B cell (primary cell): ENCODE results near the gene ARHGAP26. TPM values are rescaled to one million over a fixed set of nuclear protein-coding genes. Genes with fewer than 3 reads are reported as not detected.

Experiments used
- ATAC-seq: fragments of 200-7000 bp; cut with Tn5 transposase; one replicate; pipeline ENCODE4 v1.10.0; 2021; ENCODE audit warnings: low read depth, mild to moderate bottlenecking, moderate number of reproducible peaks, moderate library complexity
- CTCF ChIA-PET: fragments of 350-600 bp; sonication (Branson Sonifier 250); formaldehyde crosslinking; loops from one replicate; lab custom pipeline; 2021; ENCODE audit warnings: antibody characterized with exemption, inconsistent platforms; lab: Charles Lee
- POLR2A ChIA-PET: fragments of 350-600 bp; sonication (Branson Sonifier 250); formaldehyde crosslinking; loops from one replicate; lab custom pipeline; 2021; ENCODE audit warnings: antibody characterized with exemption; lab: Charles Lee
- DNase-seq: peaks from one replicate; pipeline ENCODE4 v3.0.0; 2013
- H2AFZ ChIP-seq: 2 replicates; pipeline ENCODE4 v1.6.1; 2012; ENCODE audit warnings: mild to moderate bottlenecking, low read depth, low read length; ENCODE audit not compliant: insufficient read depth, poor library complexity, severe bottlenecking
- H3K27ac ChIP-seq, 2 donors: 1 replicate in 1 of 2; 2 replicates in 1 of 2; pipeline ENCODE4 v1.5.1; 2012 to 2013; ENCODE audit warnings: low read length in 2 of 2, mild to moderate bottlenecking in 2 of 2, moderate library complexity in 1 of 2
- H3K27me3 ChIP-seq, 4 experiments: fragments of 200-600 bp in 1 of 4; sonication (generic) in 1 of 4; replicated peaks in 1 of 4; 1 replicate in 2 of 4; 2 replicates in 2 of 4; pipeline versions ENCODE4 v1.6.1 to v1.7.0; 2013 to 2016; ENCODE audit warnings: low read length in 3 of 4, mild to moderate bottlenecking in 2 of 4, mixed read lengths in 1 of 4, moderate library complexity in 1 of 4; ENCODE audit not compliant: insufficient read depth in 4 of 4, control insufficient read depth in 3 of 4; ENCODE audit errors: control extremely low read depth in 1 of 4
- H3K36me3 ChIP-seq, 2 experiments: replicated peaks in 1 of 2; 1 replicate in 1 of 2; 2 replicates in 1 of 2; pipeline versions ENCODE4 v1.6.1 to v1.7.1; 2013; ENCODE audit warnings: low read length in 1 of 2; ENCODE audit not compliant: insufficient read depth in 2 of 2, control insufficient read depth in 1 of 2; ENCODE audit errors: control extremely low read depth in 1 of 2, extremely low read depth in 1 of 2
- H3K4me1 ChIP-seq, 2 donors: fragments of 200-600 bp in 1 of 2; sonication (generic) in 1 of 2; 1 replicate in 1 of 2; 2 replicates in 1 of 2; pipeline versions ENCODE4 v1.5.1 to v1.6.1; 2013 to 2017; ENCODE audit warnings: low read length in 2 of 2; ENCODE audit not compliant: control insufficient read depth in 2 of 2, insufficient read depth in 2 of 2
- H3K4me2 ChIP-seq: replicated peaks from 2 replicates; pipeline ENCODE3; 2012; ENCODE audit warnings: mild to moderate bottlenecking, low read depth, low read length; ENCODE audit not compliant: poor library complexity, severe bottlenecking
- H3K4me3 ChIP-seq, 5 experiments: fragments of 200-600 bp in 1 of 5; sonication (generic) in 1 of 5; 1 replicate in 3 of 5; 2 replicates in 2 of 5; pipeline versions ENCODE4 v1.5.1 to v1.7.0; 2011 to 2016; ENCODE audit warnings: low read length in 4 of 5, mild to moderate bottlenecking in 4 of 5, low read depth in 2 of 5, control low read depth in 1 of 5, moderate library complexity in 1 of 5; ENCODE audit not compliant: insufficient read depth in 1 of 5; ENCODE audit errors: control extremely low read depth in 1 of 5, extremely low read depth in 1 of 5
- H3K79me2 ChIP-seq: fragments of 200-600 bp; sonication (generic); one replicate; pipeline ENCODE4 v1.6.0; 2016; ENCODE audit warnings: low read length; ENCODE audit not compliant: control insufficient read depth, insufficient read depth
- H3K9ac ChIP-seq: fragments of 200-600 bp; sonication (generic); 2 replicates; pipeline ENCODE4 v1.6.1; 2017; ENCODE audit warnings: mild to moderate bottlenecking, low read length, moderate library complexity
- H3K9me3 ChIP-seq, 3 donors: one replicate each; pipeline versions ENCODE4 v1.6.1 to v1.7.1; 2013; ENCODE audit warnings: low read length in 2 of 3; ENCODE audit not compliant: control insufficient read depth in 2 of 3, insufficient read depth in 1 of 3; ENCODE audit errors: control extremely low read depth in 1 of 3
- H4K20me1 ChIP-seq: 2 replicates; pipeline ENCODE4 v1.6.0; 2012; ENCODE audit warnings: mild to moderate bottlenecking, low read length; ENCODE audit not compliant: insufficient read depth, control insufficient read depth, poor library complexity, severe bottlenecking
- H3K27ac Mint-ChIP-seq: one replicate; pipeline ENCODE4 v1.8.0; 2021; ENCODE audit warnings: mixed read lengths
- H3K27me3 Mint-ChIP-seq: one replicate; pipeline ENCODE4 v1.8.0; 2021; ENCODE audit warnings: mixed read lengths
- H3K4me1 Mint-ChIP-seq: one replicate; pipeline ENCODE4 v1.8.0; 2021; ENCODE audit warnings: mixed read lengths
- H3K4me3 Mint-ChIP-seq: one replicate; pipeline ENCODE4 v1.8.0; 2021; ENCODE audit warnings: mixed read lengths
- H3K9me3 Mint-ChIP-seq: one replicate; pipeline ENCODE4 v1.8.0; 2022; ENCODE audit warnings: mixed read lengths; ENCODE audit not compliant: insufficient read depth
- EZH2 ChIP-seq: IDR thresholded peaks from 2 replicates; pipeline ENCODE4 v1.6.1; 2012; ENCODE audit warnings: borderline replicate concordance, low read depth, mild to moderate bottlenecking, moderate library complexity, low read length; ENCODE audit not compliant: insufficient read depth, poor library complexity, severe bottlenecking
- WGBS: methylation state at CpG from one replicate; pipeline ENCODE4 v1.1.5; 2013; ENCODE audit warnings: missing lambda C conversion rate; ENCODE audit not compliant: insufficient coverage; 5-methylcytosine and 5-hydroxymethylcytosine counted together
- intact Hi-C: fragments of 100-400 bp; cut with micrococcal nuclease; formaldehyde crosslinking; loops from one replicate; pipeline ENCODE4 v1.10.0; 2022
- polyA plus RNA-seq: library from polyadenylated mRNA; depleted of rRNA; stranded (reverse); fragments of >200 nt; gene quantifications from 2 replicates; pipeline ENCODE4 v1.2.3, GENCODE V29; 2012
- total RNA-seq, 2 donors: library from RNA; stranded (reverse); fragments of 120-200 nt in 1 of 2; gene quantifications; 1 replicate in 1 of 2; 2 replicates in 1 of 2; pipeline versions ENCODE4 v1.2.3 to v1.2.4, GENCODE V29; 2013 to 2022
- TF ChIP-seq, protein P1 (sequence below): fragments of 200-600 bp; IDR thresholded peaks from one replicate; pipeline ENCODE4 v1.8.0; 2022; ENCODE audit warnings: antibody characterized with exemption, mild to moderate bottlenecking

ARHGAP26 gene
- total and polyA plus RNA-seq, 2 donors (not counting 1 experiment from before 2014, with no cell fraction given): 1.8 to 22.5 TPM

DNA sequence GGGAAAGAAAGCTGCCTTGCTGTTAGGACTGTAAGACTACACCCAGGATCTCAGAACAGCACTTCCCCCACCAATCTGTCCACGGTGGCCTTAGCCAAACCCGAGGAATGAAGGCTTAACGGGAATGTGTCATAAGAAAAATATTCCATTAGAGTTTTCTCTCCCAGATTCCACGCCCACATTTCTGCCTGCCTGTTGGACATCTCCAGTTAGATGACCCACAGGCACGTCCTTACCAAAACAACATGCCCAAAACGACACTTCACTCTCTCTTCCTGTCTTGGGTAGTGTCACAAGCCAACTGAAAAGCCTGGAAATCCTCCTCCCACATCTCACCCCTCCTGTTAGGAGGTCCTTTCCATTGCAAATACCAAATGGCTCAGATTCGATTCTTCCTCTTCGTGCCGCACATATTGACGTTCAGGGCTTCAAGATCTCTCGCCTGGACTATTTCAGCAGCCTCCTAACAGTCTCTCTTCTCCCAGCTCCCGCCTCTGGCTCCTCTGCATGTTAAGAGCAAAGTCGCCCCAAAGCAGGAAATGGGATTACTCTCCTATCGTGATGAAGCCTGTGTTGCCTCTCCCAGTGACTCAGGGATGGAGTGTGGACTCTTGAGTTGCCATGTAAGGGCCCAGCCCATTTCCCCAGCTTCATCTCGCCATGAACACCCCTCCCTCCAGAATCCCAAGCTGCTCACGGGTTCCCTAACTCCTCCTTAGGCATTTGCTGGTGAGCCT lies 474.0 kb downstream of the ARHGAP26 start:
- 94% methylated on average over 11 of the region's 16 CpGs for WGBS
- Histone ChIP-seq H3K4me1 (no peaks in the 10 kb centered on the region), H2AFZ (no peak overlapping the region), H3K4me2 (no peak overlapping the region), H3K79me2 (no peaks in the 10 kb centered on the region), H3K9me3 (peaks cover 0 to 6% (median 0%) of the 10 kb centered on the region in 3 donors), H3K9ac (no peak overlapping the region), H3K27ac (no peak overlapping the region), H4K20me1 (no peaks in the 10 kb centered on the region), H3K27me3 (no peaks in the 10 kb centered on the region), H3K4me3 (no peak overlapping the region), H3K36me3 (no peaks in the 10 kb centered on the region)
- no peaks in the 10 kb centered on the region for H3K4me1 Mint-ChIP-seq
- H3K4me3 Mint-ChIP-seq: no peak overlapping the region
- POLR2A ChIA-PET: no interaction called here
- TF ChIP-seq, protein P1, sequence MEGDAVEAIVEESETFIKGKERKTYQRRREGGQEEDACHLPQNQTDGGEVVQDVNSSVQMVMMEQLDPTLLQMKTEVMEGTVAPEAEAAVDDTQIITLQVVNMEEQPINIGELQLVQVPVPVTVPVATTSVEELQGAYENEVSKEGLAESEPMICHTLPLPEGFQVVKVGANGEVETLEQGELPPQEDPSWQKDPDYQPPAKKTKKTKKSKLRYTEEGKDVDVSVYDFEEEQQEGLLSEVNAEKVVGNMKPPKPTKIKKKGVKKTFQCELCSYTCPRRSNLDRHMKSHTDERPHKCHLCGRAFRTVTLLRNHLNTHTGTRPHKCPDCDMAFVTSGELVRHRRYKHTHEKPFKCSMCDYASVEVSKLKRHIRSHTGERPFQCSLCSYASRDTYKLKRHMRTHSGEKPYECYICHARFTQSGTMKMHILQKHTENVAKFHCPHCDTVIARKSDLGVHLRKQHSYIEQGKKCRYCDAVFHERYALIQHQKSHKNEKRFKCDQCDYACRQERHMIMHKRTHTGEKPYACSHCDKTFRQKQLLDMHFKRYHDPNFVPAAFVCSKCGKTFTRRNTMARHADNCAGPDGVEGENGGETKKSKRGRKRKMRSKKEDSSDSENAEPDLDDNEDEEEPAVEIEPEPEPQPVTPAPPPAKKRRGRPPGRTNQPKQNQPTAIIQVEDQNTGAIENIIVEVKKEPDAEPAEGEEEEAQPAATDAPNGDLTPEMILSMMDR: no peak
- TF ChIP-seq EZH2: no peak
- intact Hi-C loops: no loop called here
- H3K9me3 Mint-ChIP-seq: peaks cover 4% of the 10 kb centered on the region
- no peak overlapping the region for H3K27ac Mint-ChIP-seq
- CTCF ChIA-PET: no interaction called here
- ATAC-seq: no peak
- no peaks in the 10 kb centered on the region for H3K27me3 Mint-ChIP-seq
- DNase-seq: no peak

- H3K4me2 ChIP-seq: no peak overlapping the region
- DNase-seq: no peak
Observed at GRCh38 chr5:143244990-143245389, 474.8 kb downstream of the ARHGAP26 start.

More at GRCh38 chr5:143244990-143245389, 474.8 kb downstream of the ARHGAP26 start:
- no peak overlapping the region for H3K4me3 Mint-ChIP-seq
- no peaks in the 10 kb centered on the region for H3K79me2 ChIP-seq
- TF ChIP-seq, protein P1: no peak
- TF ChIP-seq EZH2: no peak
- H4K20me1 ChIP-seq: no peaks in the 10 kb centered on the region
- H3K27ac Mint-ChIP-seq: no peak overlapping the region
- H3K27me3 Mint-ChIP-seq: no peaks in the 10 kb centered on the region
- no peak overlapping the region for H2AFZ ChIP-seq
- H3K36me3 ChIP-seq: no peaks in the 10 kb centered on the region
- H3K9me3 ChIP-seq: peaks cover 0 to 6% (median 0%) of the 10 kb centered on the region in 3 donors
- H3K4me1 Mint-ChIP-seq: no peaks in the 10 kb centered on the region
- no peak overlapping the region for H3K27ac ChIP-seq
- peaks cover 4% of the 10 kb centered on the region for H3K9me3 Mint-ChIP-seq
- CTCF ChIA-PET: no interaction called here
- H3K27me3 ChIP-seq: no peaks in the 10 kb centered on the region
- no peaks in the 10 kb centered on the region for H3K4me1 ChIP-seq
- POLR2A ChIA-PET: no interaction called here
- H3K9ac ChIP-seq: no peak overlapping the region
- ATAC-seq: no peak
- H3K4me3 ChIP-seq: no peak overlapping the region
- 100% methylated on average over 1 of the region's 2 CpGs for WGBS
- intact Hi-C loops: no loop called here
